SK-N-SH (cell line): ENCODE measurements around the gene LRRC8D. TPM values are rescaled to one million over a fixed set of nuclear protein-coding genes. Genes with fewer than 3 reads are reported as not detected.

Experiments
- polyA plus RNA-seq, 3 experiments: library from polyadenylated mRNA; depleted of rRNA; stranded (reverse); fragments of >200 nt; gene quantifications; 2 replicates each; pipeline ENCODE4 v1.2.3, GENCODE V29; 2012

LRRC8D gene
- polyA plus RNA-seq, 1 of the 3 experiments (the other 2 are of a cell fraction), result 15.0 TPM

Other genes with a start within 250 kb of the LRRC8D start
- gene LRRC8C, start 187.9 kb upstream of the LRRC8D start, polyA plus RNA-seq (2012; rRNA removed), result 4.2 and 5.2 TPM in 2 replicates
- 16.4 and 18.0 TPM in 2 replicates for gene ZNF326, start 174.1 kb downstream of the LRRC8D start, polyA plus RNA-seq (2012; rRNA removed)